Dendritic cell treated with granulocyte-macrophage colony-stimulating factor and Interleukin-4, amounts not matched to agents 40 ng/mL and 50 ng/mL, for 4 days (primary cell): ENCODE results near the gene COPS9.

Experiments used
- H3K27ac Mint-ChIP-seq: one replicate; pipeline ENCODE4 v1.8.0; 2022; ENCODE audit warnings: mild to moderate bottlenecking, mixed read lengths
- H3K27me3 Mint-ChIP-seq: one replicate; pipeline ENCODE4 v1.8.0; 2022; ENCODE audit warnings: mild to moderate bottlenecking, mixed read lengths
- H3K36me3 Mint-ChIP-seq: one replicate; pipeline ENCODE4 v1.8.0; 2022; ENCODE audit warnings: low read depth, mixed read lengths
- H3K4me1 Mint-ChIP-seq: one replicate; pipeline ENCODE4 v1.8.0; 2022; ENCODE audit warnings: low read depth, mixed read lengths
- H3K4me3 Mint-ChIP-seq: one replicate; pipeline ENCODE4 v1.8.0; 2022; ENCODE audit warnings: mild to moderate bottlenecking, moderate library complexity, mixed read lengths
- H3K9me3 Mint-ChIP-seq: one replicate; pipeline ENCODE4 v1.8.0; 2022; ENCODE audit warnings: mixed read lengths
- intact Hi-C: fragments of 100-400 bp; cut with micrococcal nuclease; formaldehyde crosslinking; loops from one replicate; pipeline ENCODE4 v1.15.0; 2022

COPS9 gene

GRCh38 chr2:240107477-240107796 lies 28.7 kb downstream of the COPS9 start:
- Mint-ChIP-seq H3K27ac (no peak overlapping the region), H3K4me3 (no peak overlapping the region), H3K36me3 (no peaks in the 10 kb centered on the region), H3K4me1 (no peaks in the 10 kb centered on the region), H3K27me3 (peaks cover 2% of the 10 kb centered on the region), H3K9me3 (no peaks in the 10 kb centered on the region)
- intact Hi-C loops: no loop called here

DNA sequence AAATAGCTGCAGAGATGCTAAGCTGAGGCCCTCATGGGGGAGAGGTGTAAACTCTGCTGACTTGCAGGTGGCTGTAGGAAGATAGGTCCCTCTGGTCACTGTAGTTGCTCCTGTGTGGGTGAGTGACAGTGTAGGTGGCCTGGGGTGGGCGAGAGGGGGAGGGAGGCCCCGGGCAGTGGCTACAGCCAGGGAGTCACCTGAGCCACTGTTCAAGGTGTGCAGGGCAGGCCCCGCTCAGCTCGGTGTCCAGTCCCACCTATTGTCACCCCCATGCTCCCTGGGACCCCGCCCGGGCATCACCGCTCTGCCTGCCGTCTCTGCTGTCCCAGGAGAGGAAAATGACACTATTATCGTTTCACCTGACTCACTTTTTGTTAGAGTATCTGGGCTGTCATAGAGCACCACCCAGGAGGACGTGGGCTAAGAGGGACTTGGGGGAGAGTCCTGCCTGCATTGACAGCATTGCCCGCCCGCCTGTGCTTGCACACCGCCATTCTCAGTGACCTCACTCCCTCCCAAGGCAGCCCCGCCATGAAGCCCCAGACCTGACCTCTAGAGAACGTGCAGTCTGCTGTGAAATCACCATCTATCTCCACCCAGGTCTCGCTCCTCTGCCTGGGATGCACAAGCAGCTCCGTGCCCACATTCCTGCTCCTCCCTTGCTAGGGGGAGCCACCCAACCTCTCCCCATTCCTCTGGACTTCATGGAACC lies 29.2 kb downstream of the COPS9 start:
- intact Hi-C loops: no loop called here
- Mint-ChIP-seq H3K27me3 (peaks cover 2% of the 10 kb centered on the region), H3K9me3 (no peaks in the 10 kb centered on the region), H3K27ac (no peak overlapping the region), H3K4me3 (no peak overlapping the region), H3K36me3 (no peaks in the 10 kb centered on the region), H3K4me1 (no peaks in the 10 kb centered on the region)

DNA sequence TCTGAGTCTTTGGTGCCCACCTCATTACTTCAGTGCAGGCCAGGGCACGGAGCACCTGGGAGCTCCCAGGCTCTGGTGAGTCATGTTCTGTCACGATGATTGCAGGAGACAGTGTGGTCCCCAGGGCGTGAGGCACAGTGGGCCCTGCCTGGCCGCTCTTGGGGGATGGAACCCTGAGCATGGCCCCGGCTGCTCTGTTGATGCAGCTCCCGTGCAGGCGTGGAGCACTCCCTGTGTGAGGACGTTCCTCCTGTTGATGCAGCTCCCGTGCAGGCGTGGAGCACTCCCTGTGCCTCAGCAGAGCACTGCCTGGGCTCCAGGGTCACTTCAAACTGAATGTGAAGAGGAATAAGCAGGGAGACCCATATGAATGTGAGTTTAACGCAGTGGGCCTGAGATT lies 30.1 kb downstream of the COPS9 start:
- H3K4me3 Mint-ChIP-seq: no peak overlapping the region
- peaks cover 9% of the 10 kb centered on the region for H3K27me3 Mint-ChIP-seq
- no peaks in the 10 kb centered on the region for H3K9me3 Mint-ChIP-seq
- H3K4me1 Mint-ChIP-seq: no peaks in the 10 kb centered on the region
- no peaks in the 10 kb centered on the region for H3K36me3 Mint-ChIP-seq
- intact Hi-C loops: no loop called here
- no peak overlapping the region for H3K27ac Mint-ChIP-seq

DNA sequence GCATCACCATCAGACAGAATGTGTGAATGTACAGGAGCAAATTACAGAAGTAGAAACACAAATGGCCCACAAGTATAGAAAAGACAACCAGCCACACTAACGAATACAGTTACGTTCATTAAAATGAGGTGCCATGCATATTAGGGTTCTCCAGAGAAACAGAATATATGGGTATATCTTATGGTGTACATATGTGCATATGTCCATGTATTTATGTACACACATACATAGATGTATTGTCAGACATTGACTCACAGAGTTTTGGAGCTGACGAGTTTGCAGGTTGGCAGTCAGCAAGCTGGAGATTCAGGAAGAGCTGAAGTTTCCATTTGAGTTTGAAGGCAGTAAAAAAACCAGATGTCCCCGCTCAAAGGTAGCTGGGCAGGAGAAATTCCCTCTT lies 33.0 kb downstream of the COPS9 start:
- H3K27me3 Mint-ChIP-seq: peaks cover 28% of the 10 kb centered on the region
- intact Hi-C loops: no loop called here
- H3K4me3 Mint-ChIP-seq: no peak overlapping the region
- H3K27ac Mint-ChIP-seq: no peak overlapping the region
- no peaks in the 10 kb centered on the region for H3K9me3 Mint-ChIP-seq
- no peaks in the 10 kb centered on the region for H3K36me3 Mint-ChIP-seq
- no peaks in the 10 kb centered on the region for H3K4me1 Mint-ChIP-seq

GRCh38 chr2:240098349-240098748 lies 37.8 kb downstream of the COPS9 start:
- Mint-ChIP-seq H3K27ac (no peak overlapping the region), H3K4me1 (no peaks in the 10 kb centered on the region), H3K27me3 (peaks cover 74% of the 10 kb centered on the region), H3K9me3 (peaks cover 9% of the 10 kb centered on the region), H3K36me3 (no peaks in the 10 kb centered on the region), H3K4me3 (no peak overlapping the region)
- intact Hi-C loops: no loop called here

DNA sequence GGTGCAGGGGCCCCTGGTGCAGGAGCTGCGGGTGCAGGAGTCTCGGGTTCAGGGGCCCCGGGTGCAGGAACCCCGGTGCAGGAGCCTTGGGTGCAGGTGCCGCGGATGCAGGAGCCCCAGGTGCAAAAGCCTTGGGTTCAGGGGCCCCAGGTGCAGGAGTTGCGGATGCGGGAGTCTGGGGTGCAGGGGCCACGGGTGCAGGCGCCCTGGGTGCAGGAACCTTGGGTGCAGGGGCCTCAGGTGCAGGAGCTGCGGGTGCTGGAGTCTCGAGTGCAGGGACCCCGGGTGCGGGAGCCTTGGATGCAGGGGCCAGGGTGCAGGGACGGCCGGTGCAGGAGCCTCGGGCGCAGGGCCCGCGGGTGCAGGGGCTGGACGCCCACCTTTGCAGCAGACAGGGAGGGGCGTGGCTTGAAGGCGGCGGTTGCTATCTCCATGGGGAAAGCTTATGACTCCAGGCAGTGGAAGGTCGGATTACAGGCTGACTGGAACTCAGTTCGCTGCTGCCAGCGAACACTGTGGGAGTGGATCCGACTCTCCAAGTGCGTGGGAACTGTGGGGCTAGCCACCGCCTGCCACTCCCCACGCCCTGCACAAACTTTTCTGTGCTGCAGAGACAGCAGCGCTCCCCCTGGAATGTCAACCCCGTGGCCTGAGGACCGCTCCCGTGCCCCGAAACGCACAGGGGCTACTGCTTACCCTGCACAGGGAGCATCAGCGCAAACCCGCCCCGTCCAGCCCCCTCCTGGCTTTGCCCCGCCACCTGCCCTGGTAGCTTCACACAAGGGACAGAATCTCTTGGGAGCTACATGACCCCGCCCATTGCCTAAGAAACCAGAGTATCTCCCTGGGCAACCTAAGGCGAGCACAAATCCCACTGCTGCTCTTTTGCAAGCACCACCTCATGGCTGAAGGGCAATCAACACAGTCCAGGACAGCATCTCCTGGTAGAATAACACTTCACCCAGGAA lies 40.3 kb downstream of the COPS9 start:
- Mint-ChIP-seq H3K4me1 (no peaks in the 10 kb centered on the region), H3K27ac (no peak overlapping the region), H3K36me3 (no peaks in the 10 kb centered on the region), H3K27me3 (peaks cover 77% of the 10 kb centered on the region), H3K9me3 (peaks cover 14% of the 10 kb centered on the region), H3K4me3 (no peak overlapping the region)
- intact Hi-C loops: no loop called here

- Mint-ChIP-seq H3K27me3 (peaks cover 36% of the 10 kb centered on the region), H3K27ac (no peak overlapping the region), H3K9me3 (peaks cover 30% of the 10 kb centered on the region), H3K4me1 (no peaks in the 10 kb centered on the region), H3K4me3 (no peak overlapping the region), H3K36me3 (no peaks in the 10 kb centered on the region)
- intact Hi-C loops: no loop called here
Observed at GRCh38 chr2:240089306-240089705, 46.8 kb downstream of the COPS9 start.

- no peak overlapping the region for H3K4me3 Mint-ChIP-seq
- peaks cover 25% of the 10 kb centered on the region for H3K27me3 Mint-ChIP-seq
- no peaks in the 10 kb centered on the region for H3K4me1 Mint-ChIP-seq
- intact Hi-C loops: no loop called here
- H3K36me3 Mint-ChIP-seq: no peaks in the 10 kb centered on the region
- H3K9me3 Mint-ChIP-seq: peaks cover 24% of the 10 kb centered on the region
- H3K27ac Mint-ChIP-seq: no peak overlapping the region
Observed at GRCh38 chr2:240086563-240086962, 49.5 kb downstream of the COPS9 start.
